GM21515 (cell line): ENCODE results near the gene USP24.
"Not testable (repeated sequence)": the region's sequence is repeated elsewhere in the genome, so short reads cannot be mapped to it uniquely, and the experiment has no call there.

Source experiments
- ATAC-seq: cut with Tn5 transposase; IDR thresholded peaks from one replicate; pipeline ENCODE4 v1.9.1; 2021; ENCODE audit not compliant: unreplicated experiment

Gene USP24

GRCh38 chr1:55128418-55128995 is 86.7 kb downstream of the USP24 start:
- no peak for ATAC-seq

- no peak for ATAC-seq
Measured at GRCh38 chr1:55127827-55128343, 87.3 kb downstream of the USP24 start.

- no peak for ATAC-seq
Measured at GRCh38 chr1:55124470-55124869, 90.7 kb downstream of the USP24 start.

GRCh38 chr1:55120538-55120937 is 94.6 kb downstream of the USP24 start:
- no peak for ATAC-seq

GRCh38 chr1:55118651-55119329 is 96.4 kb downstream of the USP24 start:
- ATAC-seq = no peak

GRCh38 chr1:55117941-55118340 is 97.2 kb downstream of the USP24 start:
- ATAC-seq = no peak

- not testable (repeated sequence) for ATAC-seq
Measured at GRCh38 chr1:55109005-55109404, 106.2 kb downstream of the USP24 start.

- ATAC-seq = no peak
Measured at GRCh38 chr1:55107101-55107500, 108.1 kb downstream of the USP24 start.

GRCh38 chr1:55103891-55104290 is 111.3 kb downstream of the USP24 start:
- ATAC-seq = no peak

- no peak for ATAC-seq
Measured at GRCh38 chr1:55095095-55095494, 120.1 kb downstream of the USP24 start.

GRCh38 chr1:55092475-55092874 is 122.7 kb downstream of the USP24 start:
- ATAC-seq = no peak

GRCh38 chr1:55089683-55090082 is 125.5 kb downstream of the USP24 start:
- ATAC-seq = no peak

GRCh38 chr1:55088413-55088812 is 126.8 kb downstream of the USP24 start:
- ATAC-seq = no peak

GRCh38 chr1:55087439-55087838 is 127.7 kb downstream of the USP24 start:
- no peak for ATAC-seq

- ATAC-seq = no peak
Measured at GRCh38 chr1:55084257-55084656, 130.9 kb downstream of the USP24 start.

GRCh38 chr1:55081905-55082296 is 133.3 kb downstream of the USP24 start:
- ATAC-seq = no peak

GRCh38 chr1:55081188-55081904 is 133.8 kb downstream of the USP24 start:
- ATAC-seq = no peak

GRCh38 chr1:55079651-55080050 is 135.5 kb downstream of the USP24 start:
- ATAC-seq = no peak

- ATAC-seq = no peak
Measured at GRCh38 chr1:55078470-55078869, 136.7 kb downstream of the USP24 start.

GRCh38 chr1:55076356-55076755 is 138.8 kb downstream of the USP24 start:
- ATAC-seq = no peak

- ATAC-seq = no peak
Measured at GRCh38 chr1:55074455-55074854, 140.7 kb downstream of the USP24 start.
